ENCODE measurements around the gene AGPAT4. TPM values are rescaled to one million over a fixed set of nuclear protein-coding genes. Genes with fewer than 3 reads are reported as not detected.

Gene AGPAT4
- polyA plus RNA-seq, 1 of the 3 experiments (the other 2 are of a cell fraction), result 3.9 TPM

GRCh38 chr6:161251345-161251744 lies 22.5 kb downstream of the AGPAT4 start:
- POLR2A ChIA-PET, result no interaction called here

More at GRCh38 chr6:161251345-161251744, 22.5 kb downstream of the AGPAT4 start:
- Histone ChIP-seq H3K27ac (ENCODE audit: low read depth in 2 of 2, low read length in 1 of 2) (no peak overlapping the region), H3K36me3 (replicated peaks in 1 of 2; ENCODE audit: control insufficient read depth in 1 of 2, insufficient read depth in 2 of 2, low read length in 1 of 2) (no peaks in the 10 kb centered on the region), H3K9ac (no peak overlapping the region), H3K4me1 (ENCODE audit: control insufficient read depth in 1 of 2, insufficient read depth in 2 of 2, low read depth in 1 of 2, low read length in 1 of 2) (peaks cover 0 to 17% of the 10 kb centered on the region in 2 experiments; a peak in 2 of 4 replicates), H3F3A (replicated peaks; ENCODE audit: insufficient read depth) (no peaks in the 10 kb centered on the region), H3K4me3 (ENCODE audit: low read depth in 2 of 2, low read length in 1 of 2) (no peak overlapping the region), H3K9me2 (no peaks in the 10 kb centered on the region), H2AFZ (ENCODE audit: low read depth) (no peak overlapping the region), H3K9me3 (no peaks in the 10 kb centered on the region), H4K20me1 (ENCODE audit: insufficient read depth) (no peaks in the 10 kb centered on the region), H3K4me2 (no peak overlapping the region), H3K27me3 (ENCODE audit: insufficient read depth) (no peaks in the 10 kb centered on the region), H3K79me2 (ENCODE audit: insufficient read depth) (peaks cover 34% of the 10 kb centered on the region)
- 90% methylated on average over 8 of the region's 8 CpGs for WGBS (ENCODE audit: low lambda C conversion rate)
- CTCF ChIA-PET, result interaction anchor here (1.2 kb wide), 1 partner anchor 120 kb away, joined by 3 read pairs; no protein-coding TSS in a partner anchor
- TF ChIP-seq EP300 (IDR thresholded peaks at IDR 0.05; ENCODE audit: borderline replicate concordance in 1 of 2, low read depth in 1 of 2, low read length in 1 of 2) (no peak), NRF1 (IDR thresholded peaks at IDR 0.05; ENCODE audit: low read depth, low read length) (no peak), POLR2AphosphoS5 (IDR thresholded peaks at IDR 0.05; ENCODE audit: low read depth, low read length) (no peak), RXRA (IDR thresholded peaks at IDR 0.05; ENCODE audit: borderline replicate concordance, low read depth) (no peak), PBX3 (IDR thresholded peaks at IDR 0.05) (no peak), SIN3A (IDR thresholded peaks at IDR 0.05; ENCODE audit: borderline replicate concordance, low read depth, low read length) (no peak), JUND (IDR thresholded peaks at IDR 0.05) (no peak), ZBTB33 (IDR thresholded peaks at IDR 0.05; ENCODE audit: borderline replicate concordance, low read depth) (no peak), GATA2 (CRISPR knock-in tag; IDR thresholded peaks at IDR 0.05) (no peak), REST (IDR thresholded peaks at IDR 0.05; ENCODE audit: low read depth, low read length) (no peak), FOSL2 (IDR thresholded peaks at IDR 0.05; ENCODE audit: borderline replicate concordance, low read depth) (no peak), SMC3 (IDR thresholded peaks at IDR 0.05; ENCODE audit: low read depth, low read length) (no peak), MAX (IDR thresholded peaks at IDR 0.05; ENCODE audit: low read depth) (no peak), RCOR1 (IDR thresholded peaks at IDR 0.05; ENCODE audit: low read length) (no peak), GABPA (IDR thresholded peaks at IDR 0.05; ENCODE audit: low read depth) (no peak), IRF3 (IDR thresholded peaks at IDR 0.05; ENCODE audit: low read depth, low read length) (no peak), TEAD4 (IDR thresholded peaks at IDR 0.05; ENCODE audit: borderline replicate concordance, insufficient read depth) (no peak), YY1 (IDR thresholded peaks at IDR 0.05; ENCODE audit: low read depth) (no peak)
- DNase-seq, result no peak
